ENCODE measurements around the gene PWWP2B. TPM values are rescaled to one million over a fixed set of nuclear protein-coding genes. Genes with fewer than 3 reads are reported as not detected.

PWWP2B gene
- total RNA-seq, 4 donors from 2014 or later, result 14.9 to 27.3 (median 16.7) TPM

GRCh38 chr10:132421847-132422751 is 25.1 kb downstream of the PWWP2B start:
- intact Hi-C loops (cut with DNase I), result no loop called here
- Histone ChIP-seq H3K36me3 (peaks cover 0 to 5% (median 0%) of the 10 kb centered on the region in 3 donors), H3K9me3 (no peaks in the 10 kb centered on the region), H3K27ac (peak overlapping the region; percentile 77 to 94 (median 92)), H3K4me1 (peaks cover 55 to 80% (median 63%) of the 10 kb centered on the region in 3 donors), H3K4me3 (peak overlapping the region in 1 of 4 donors; percentile 46), H3K27me3 (no peaks in the 10 kb centered on the region)
- TF ChIP-seq CTCF (IDR thresholded peaks at IDR 0.05) (no peak), POLR2A (IDR thresholded peaks at IDR 0.05) (no peak)
- WGBS, 2 donors, result 75 to 84% methylated on average over 14 to 15 of the region's 30 CpGs
- DNase-seq, result no peak

DNA sequence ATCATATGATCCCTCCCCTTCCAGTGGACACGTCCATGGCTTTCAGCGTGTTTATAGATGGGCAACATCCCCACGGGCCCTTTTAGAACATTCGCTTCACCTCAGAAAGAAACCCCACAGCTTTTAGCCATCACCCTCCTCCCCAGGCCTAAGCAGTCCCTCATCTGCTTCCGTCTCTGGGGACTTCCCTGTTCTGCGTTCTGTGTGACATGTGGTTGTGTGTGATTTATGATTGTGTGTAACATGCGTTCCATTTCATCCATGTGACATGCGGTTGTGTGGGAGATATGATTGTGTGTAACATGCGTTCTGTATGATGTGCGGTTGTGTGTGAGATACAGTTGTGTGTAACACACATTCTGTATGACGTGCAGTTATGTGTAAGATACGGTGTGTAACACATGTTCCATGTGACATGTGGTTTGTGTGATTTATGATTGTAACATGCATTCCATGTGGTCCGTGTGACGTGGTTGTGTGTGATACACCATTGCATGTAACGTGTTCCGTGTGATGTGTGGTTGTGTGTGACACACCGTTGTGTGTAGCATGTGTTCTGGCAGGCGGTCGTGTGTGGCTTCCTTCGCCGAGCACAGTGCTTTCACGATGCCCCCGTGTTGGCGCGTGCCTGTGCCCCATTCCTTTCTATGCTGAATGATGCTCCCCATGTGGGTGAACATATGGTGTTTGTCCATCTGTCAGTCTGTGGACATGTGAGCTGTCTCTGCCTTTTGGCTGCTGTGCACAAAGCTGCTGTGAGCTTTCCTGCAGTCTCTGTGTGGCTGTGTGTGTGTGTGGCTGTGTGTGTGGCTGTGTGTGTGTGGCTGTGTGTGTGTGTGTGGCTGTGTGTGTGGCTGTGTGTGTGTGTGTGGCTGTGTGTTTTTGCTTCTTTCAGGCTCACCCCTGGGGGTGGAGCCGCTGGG is 26.2 kb downstream of the PWWP2B start:
- peaks cover 45 to 70% (median 58%) of the 10 kb centered on the region in 3 donors for H3K4me1 ChIP-seq
- WGBS, 2 donors, result 71 to 75% methylated on average over 21 to 25 of the region's 26 CpGs

GRCh38 chr10:132423966-132424861 is 27.2 kb downstream of the PWWP2B start:
- 47 to 63% methylated on average over 12 to 13 of the region's 21 CpGs for WGBS, 2 donors

More for the DNA sequence above, 26.2 kb downstream of the PWWP2B start:
- TF ChIP-seq CTCF (IDR thresholded peaks at IDR 0.05) (no peak), POLR2A (IDR thresholded peaks at IDR 0.05) (no peak)
- intact Hi-C loops (cut with DNase I), result no loop called here
- no peak for DNase-seq
- Histone ChIP-seq H3K27me3 (no peaks in the 10 kb centered on the region), H3K36me3 (peaks cover 0 to 9% (median 0%) of the 10 kb centered on the region in 3 donors), H3K27ac (peak overlapping the region; percentile 77 to 94 (median 92)), H3K4me3 (no peak overlapping the region), H3K9me3 (no peaks in the 10 kb centered on the region)

More at GRCh38 chr10:132423966-132424861, 27.2 kb downstream of the PWWP2B start:
- TF ChIP-seq POLR2A (IDR thresholded peaks at IDR 0.05) (no peak), CTCF (IDR thresholded peaks at IDR 0.05) (no peak)
- DNase-seq, result no peak
- peaks cover 0 to 15% (median 0%) of the 10 kb centered on the region in 3 donors for H3K36me3 ChIP-seq
- no peaks in the 10 kb centered on the region for H3K27me3 ChIP-seq
- no peaks in the 10 kb centered on the region for H3K9me3 ChIP-seq
- no peak overlapping the region for H3K4me3 ChIP-seq
- intact Hi-C loops (cut with DNase I), result no loop called here
- H3K4me1 ChIP-seq, result peaks cover 35 to 61% (median 49%) of the 10 kb centered on the region in 3 donors
- peak overlapping the region; percentile 56 to 94 (median 75) for H3K27ac ChIP-seq

All from esophagus squamous epithelium (tissue), 5 donors.